ENCODE results near the gene PRPF40B. TPM values are rescaled to one million over a fixed set of nuclear protein-coding genes. Genes with fewer than 3 reads are reported as not detected.

The PRPF40B gene
- total and polyA plus RNA-seq, 9 of the 15 experiments (the other 6 are each of a cell fraction or from before 2014, with no cell fraction given), result 0.55 to 10.6 (median 4.8) TPM

DNA sequence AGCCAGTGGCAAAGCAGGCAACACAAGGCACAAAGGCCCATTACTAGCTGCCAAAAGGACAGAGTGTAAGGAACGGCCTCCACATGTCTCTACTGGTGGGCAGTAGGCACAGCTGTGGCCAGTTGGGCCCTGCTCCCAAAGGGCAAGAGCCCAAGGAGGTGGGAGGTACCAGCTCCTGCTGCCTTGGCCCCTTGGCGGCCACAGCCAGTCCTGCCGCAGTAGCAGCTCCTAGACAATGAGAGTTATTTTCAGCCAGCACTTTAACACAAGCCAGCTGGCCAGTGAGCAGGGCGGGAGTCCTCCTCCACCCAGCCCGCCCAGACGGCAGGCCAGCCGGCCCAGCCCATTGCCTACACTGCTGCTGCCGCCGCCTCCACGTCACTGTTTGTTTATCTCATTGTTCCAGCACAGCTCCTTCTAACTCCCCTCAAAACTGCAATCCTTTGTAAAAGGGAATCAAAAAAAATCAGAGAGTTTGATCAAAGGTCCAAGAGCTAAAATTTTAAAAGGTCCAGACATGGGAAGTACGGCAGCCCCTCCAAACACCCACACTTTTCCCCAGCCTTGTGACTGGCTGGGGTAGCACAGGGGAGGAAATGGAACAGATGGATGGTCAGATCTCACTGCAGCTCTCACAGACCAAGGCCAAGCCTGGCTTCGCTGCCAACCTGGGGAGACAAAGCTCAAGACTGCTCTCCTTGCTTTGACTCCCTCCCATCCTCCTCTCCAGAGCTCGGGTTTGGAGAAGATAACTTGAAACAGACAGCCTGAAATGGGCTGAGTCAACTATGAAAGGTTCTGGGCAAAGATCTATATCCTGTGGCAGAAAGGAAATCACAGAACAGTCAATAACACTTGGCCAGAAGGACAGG lies 50.3 kb downstream of the PRPF40B start (continued):
- TF ChIP-seq, protein P1, sequence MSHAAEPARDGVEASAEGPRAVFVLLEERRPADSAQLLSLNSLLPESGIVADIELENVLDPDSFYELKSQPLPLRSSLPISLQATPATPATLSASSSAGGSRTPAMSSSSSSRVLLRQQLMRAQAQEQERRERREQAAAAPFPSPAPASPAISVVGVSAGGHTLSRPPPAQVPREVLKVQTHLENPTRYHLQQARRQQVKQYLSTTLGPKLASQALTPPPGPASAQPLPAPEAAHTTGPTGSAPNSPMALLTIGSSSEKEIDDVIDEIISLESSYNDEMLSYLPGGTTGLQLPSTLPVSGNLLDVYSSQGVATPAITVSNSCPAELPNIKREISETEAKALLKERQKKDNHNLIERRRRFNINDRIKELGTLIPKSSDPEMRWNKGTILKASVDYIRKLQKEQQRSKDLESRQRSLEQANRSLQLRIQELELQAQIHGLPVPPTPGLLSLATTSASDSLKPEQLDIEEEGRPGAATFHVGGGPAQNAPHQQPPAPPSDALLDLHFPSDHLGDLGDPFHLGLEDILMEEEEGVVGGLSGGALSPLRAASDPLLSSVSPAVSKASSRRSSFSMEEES (CRISPR knock-in tag; IDR thresholded peaks at IDR 0.05), result no peak
- no peak for TF ChIP-seq SIRT6 (IDR thresholded peaks at IDR 0.05; ENCODE audit: low read depth, low read length)
- no peak for TF ChIP-seq ZNF280B (CRISPR knock-in tag; IDR thresholded peaks at IDR 0.05)
- TF ChIP-seq KLF10 (CRISPR knock-in tag; IDR thresholded peaks at IDR 0.05), result no peak
- TF ChIP-seq POLR3A (IDR thresholded peaks at IDR 0.05; ENCODE audit: borderline replicate concordance, extremely low read depth, insufficient read depth, insufficient read length), result no peak
- TF ChIP-seq, protein P2, sequence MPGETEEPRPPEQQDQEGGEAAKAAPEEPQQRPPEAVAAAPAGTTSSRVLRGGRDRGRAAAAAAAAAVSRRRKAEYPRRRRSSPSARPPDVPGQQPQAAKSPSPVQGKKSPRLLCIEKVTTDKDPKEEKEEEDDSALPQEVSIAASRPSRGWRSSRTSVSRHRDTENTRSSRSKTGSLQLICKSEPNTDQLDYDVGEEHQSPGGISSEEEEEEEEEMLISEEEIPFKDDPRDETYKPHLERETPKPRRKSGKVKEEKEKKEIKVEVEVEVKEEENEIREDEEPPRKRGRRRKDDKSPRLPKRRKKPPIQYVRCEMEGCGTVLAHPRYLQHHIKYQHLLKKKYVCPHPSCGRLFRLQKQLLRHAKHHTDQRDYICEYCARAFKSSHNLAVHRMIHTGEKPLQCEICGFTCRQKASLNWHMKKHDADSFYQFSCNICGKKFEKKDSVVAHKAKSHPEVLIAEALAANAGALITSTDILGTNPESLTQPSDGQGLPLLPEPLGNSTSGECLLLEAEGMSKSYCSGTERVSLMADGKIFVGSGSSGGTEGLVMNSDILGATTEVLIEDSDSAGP (CRISPR knock-in tag; IDR thresholded peaks at IDR 0.05), result no peak
- TF ChIP-seq FOXK2 (conservative IDR thresholded peaks at IDR 0.05 in 1 of 2, IDR thresholded peaks at IDR 0.05 in 1 of 2; ENCODE audit: low read depth in 2 of 2), result peak; percentile 77 to 79
- TF ChIP-seq PHB2 (IDR thresholded peaks at IDR 0.05; ENCODE audit: low read depth), result no peak
- TF ChIP-seq CHD1 (IDR thresholded peaks at IDR 0.05; ENCODE audit: low read length), result no peak
- TF ChIP-seq, protein P3, sequence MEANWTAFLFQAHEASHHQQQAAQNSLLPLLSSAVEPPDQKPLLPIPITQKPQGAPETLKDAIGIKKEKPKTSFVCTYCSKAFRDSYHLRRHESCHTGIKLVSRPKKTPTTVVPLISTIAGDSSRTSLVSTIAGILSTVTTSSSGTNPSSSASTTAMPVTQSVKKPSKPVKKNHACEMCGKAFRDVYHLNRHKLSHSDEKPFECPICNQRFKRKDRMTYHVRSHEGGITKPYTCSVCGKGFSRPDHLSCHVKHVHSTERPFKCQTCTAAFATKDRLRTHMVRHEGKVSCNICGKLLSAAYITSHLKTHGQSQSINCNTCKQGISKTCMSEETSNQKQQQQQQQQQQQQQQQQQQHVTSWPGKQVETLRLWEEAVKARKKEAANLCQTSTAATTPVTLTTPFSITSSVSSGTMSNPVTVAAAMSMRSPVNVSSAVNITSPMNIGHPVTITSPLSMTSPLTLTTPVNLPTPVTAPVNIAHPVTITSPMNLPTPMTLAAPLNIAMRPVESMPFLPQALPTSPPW (CRISPR knock-in tag; IDR thresholded peaks at IDR 0.05), result peak; percentile 84
- TF ChIP-seq, protein P4, sequence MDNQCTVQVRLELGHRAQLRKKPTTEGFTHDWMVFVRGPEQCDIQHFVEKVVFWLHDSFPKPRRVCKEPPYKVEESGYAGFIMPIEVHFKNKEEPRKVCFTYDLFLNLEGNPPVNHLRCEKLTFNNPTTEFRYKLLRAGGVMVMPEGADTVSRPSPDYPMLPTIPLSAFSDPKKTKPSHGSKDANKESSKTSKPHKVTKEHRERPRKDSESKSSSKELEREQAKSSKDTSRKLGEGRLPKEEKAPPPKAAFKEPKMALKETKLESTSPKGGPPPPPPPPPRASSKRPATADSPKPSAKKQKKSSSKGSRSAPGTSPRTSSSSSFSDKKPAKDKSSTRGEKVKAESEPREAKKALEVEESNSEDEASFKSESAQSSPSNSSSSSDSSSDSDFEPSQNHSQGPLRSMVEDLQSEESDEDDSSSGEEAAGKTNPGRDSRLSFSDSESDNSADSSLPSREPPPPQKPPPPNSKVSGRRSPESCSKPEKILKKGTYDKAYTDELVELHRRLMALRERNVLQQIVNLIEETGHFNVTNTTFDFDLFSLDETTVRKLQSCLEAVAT (IDR thresholded peaks at IDR 0.05), result no peak
- peak in 1 of 3 experiments; percentile 6 for TF ChIP-seq YY1 (IDR thresholded peaks at IDR 0.05; ENCODE audit: borderline replicate concordance in 1 of 3, control insufficient read depth in 1 of 3, extremely low read depth in 1 of 3, insufficient read depth in 3 of 3, insufficient read length in 1 of 3, insufficient replicate concordance in 2 of 3, low read depth in 1 of 3, low read length in 2 of 3)
- TF ChIP-seq DACH1 (IDR thresholded peaks at IDR 0.05; ENCODE audit: partially characterized antibody), result peak; percentile 90
- peak; percentile 30 for TF ChIP-seq SMAD1 (IDR thresholded peaks at IDR 0.05; ENCODE audit: low read depth, low read length, partially characterized antibody)
- TF ChIP-seq HOMEZ (CRISPR knock-in tag; IDR thresholded peaks at IDR 0.05), result no peak
- TF ChIP-seq ZNF41 (CRISPR knock-in tag; conservative IDR thresholded peaks at IDR 0.05), result no peak

All from K562 (cell line).